ENCODE measurements around the gene DBT.
"Not testable (repeated sequence)": the region's sequence is repeated elsewhere in the genome, so short reads cannot be mapped to it uniquely, and the experiment has no call there.

Gene DBT

DNA sequence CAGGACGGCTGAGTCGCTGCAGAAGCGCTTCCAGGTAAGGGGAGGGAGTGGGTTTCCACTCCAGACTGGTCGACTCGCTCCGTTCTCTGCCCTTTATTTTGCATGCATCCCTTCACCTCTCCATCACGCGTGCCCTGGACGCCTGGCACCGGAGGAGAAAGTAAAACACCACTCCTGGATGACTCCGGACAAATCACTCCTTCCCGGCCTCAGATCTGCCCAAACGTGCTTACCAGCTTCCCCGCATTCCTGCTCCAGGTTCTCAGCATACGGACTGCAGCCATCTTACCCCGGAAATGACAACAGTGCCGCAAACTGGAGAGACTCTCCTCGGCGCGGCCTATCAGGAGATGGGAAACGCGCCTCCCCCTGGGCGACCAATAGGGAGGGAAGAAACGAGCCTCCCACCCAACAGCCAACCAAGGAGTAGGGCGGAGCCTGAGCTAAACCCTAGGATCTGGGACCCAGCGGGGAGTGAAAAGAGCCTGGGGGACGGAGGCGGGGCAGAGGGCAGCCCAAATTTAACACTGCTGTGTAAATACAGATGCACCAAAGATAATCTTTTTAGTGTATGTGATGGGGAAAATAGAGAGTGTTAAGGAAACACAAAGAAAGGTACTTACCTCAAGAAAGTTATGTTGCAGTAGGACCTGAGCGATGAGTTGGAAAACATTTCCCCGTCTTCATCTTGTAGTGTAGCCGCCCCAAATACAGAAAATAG is at the start of gene DBT:
Gene DBT, minus strand, starts transcription at position 298 of the 721 bp plus-strand sequence. Its CDS starts 14 bp downstream, at position 284.
- DNase-seq: peak; percentile 97

- no peak for DNase-seq
These were observed 48.9 kb upstream of the DBT start for GRCh38 chr1:100298512-100298911.

- DNase-seq: not testable (repeated sequence)
These were observed 47.4 kb upstream of the DBT start for GRCh38 chr1:100296997-100297396.

DNA sequence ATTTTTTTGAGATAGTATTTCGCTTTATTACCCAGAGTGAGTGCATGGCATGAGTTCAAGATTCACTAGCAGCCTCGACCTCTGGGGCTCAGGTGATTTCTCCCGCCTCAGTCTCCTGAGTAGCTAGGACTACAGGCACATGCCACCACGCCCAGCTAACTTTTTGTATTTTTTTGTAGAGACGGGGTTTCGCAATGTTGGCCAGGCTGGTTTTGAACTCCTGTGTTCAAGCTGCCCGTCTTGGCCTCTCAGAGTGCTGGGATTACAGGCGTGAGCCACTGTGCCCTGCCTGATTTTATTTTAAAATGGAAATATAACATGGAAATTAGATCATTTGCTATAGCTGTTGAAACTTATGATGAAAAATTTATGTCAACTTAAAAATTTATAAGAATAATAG is 46.5 kb upstream of the DBT start:
- no peak for DNase-seq

- DNase-seq: no peak
These were observed 43.1 kb upstream of the DBT start for GRCh38 chr1:100292711-100293110.

- no peak for DNase-seq
These were observed 40.7 kb upstream of the DBT start for GRCh38 chr1:100290291-100290690.

DNA sequence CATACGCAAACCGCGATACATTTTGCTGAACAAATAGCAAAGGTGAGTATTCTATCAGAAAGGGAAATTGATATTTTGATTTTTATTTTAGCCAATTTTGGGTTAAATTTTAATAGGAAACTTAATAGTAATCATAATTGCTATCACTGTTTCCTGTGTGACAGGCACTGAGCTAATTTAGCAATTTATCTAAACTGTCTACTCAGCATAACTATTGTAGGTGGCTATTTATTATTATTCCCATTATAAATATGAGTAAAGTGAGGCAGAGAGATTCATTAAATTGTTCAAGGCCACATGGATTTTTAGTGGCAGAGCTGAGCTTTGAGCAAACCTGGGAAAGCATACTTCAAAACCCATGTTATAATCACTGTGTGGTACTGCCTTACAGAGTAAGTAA is 37.5 kb upstream of the DBT start:
- no peak for DNase-seq

DNA sequence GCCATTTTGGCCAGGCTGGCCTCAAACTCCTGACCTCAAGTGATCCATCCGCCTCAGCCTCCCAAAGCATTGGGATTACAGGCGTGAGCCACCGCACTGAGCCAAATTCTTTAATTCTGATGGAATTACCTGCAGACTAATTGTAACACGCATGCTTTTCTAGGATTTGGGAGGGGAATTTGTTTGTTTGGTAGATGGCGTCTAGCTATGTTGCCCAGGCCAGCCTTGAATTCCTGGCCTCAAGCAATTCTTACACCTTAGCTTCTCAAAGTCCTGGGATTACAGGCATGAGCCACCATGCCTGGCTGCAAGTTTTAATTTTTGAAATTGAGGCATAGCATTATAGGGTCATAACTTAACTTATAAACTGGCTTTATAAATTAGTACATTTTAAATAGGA is 35.0 kb upstream of the DBT start:
- DNase-seq: no peak

DNA sequence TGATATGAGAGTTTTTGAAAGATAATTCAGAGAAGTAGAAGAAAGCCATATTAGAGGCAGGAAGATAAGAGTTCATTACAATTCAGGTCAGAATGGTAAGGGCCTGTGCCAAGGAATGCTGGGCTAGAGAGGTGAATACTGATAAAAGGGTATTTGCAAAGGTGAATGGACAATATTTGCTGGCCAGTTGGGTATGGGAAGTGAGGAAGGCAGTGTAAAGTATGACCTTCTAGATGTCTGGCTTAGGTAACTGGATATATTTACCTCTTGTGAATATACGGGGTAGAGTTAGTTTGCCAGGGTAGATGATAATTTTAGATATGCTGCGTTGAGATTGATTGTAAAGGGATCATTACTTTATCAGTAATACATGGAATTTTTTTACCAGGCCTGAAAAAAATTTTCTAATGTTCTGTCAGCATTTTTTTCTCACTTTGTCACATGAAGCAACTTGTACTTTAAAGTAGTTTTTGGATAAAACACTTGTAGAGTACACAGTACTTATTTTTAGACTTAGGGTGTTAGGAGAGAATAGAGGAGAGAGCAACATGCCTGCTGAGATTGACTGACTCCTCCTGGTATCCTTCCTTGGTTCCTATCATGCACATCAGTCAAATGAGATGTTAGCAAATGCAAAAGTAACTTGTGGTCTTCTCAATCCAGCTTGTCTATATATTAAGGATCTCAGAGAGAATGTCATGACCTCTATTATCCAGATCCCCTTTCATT is 30.5 kb upstream of the DBT start:
- DNase-seq: no peak

DNA sequence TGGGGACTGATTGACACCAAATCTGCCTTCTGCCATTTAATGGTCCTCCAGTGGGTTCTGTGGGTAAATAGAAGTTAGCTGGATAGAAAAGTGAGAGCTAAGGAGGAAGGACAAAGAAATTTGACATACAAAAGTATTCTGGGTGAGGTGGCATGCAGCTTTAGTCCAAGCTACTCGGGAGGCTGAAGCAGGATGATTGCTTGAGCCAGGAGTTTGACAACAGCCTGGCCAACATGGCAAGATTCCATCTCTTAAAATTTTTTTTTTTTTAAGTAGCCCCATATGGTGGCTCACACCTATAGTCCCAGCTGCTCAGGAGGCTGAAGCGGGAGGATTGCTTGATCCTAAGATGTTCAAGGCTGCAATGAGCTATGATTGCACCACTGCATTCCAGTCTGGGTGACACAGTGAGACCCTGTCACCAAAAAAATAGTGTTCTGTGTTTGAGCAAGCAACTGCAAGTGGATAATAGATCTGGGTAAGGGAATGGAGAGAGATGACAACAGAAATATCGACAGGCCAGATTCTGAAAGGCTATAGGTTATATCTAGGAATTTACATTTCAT is 29.8 kb upstream of the DBT start:
- DNase-seq: no peak

GRCh38 chr1:100277866-100278265 is 28.2 kb upstream of the DBT start:
- no peak for DNase-seq

GRCh38 chr1:100268202-100268601 is 18.6 kb upstream of the DBT start:
- DNase-seq: no peak

DNA sequence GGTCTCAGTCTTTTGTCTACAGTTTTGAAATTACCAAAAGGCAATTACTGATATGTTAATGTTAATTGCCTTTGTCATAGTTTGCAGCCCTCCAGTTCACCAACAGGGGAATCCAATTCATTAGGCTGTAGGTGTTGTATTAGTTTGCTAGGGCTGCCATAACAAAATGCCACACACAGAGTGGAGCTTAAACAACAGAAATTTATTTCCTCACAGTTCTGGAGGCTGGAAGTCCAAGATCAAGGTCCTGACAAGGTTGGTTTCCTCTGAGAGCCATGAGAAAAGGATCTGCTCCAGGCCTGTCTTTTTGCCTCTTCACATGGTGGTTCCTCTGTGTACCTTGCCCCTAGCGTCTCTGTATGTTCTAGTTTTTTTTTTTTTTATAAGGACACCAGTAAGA is 17.6 kb upstream of the DBT start:
- no peak for DNase-seq

- no peak for DNase-seq
These were observed 17.1 kb upstream of the DBT start for GRCh38 chr1:100266741-100267140.

- peak; percentile 98 for DNase-seq
These were observed 16.5 kb upstream of the DBT start, which contains the start of gene RTCA for GRCh38 chr1:100265931-100266740. RTCA (plus strand) TSS chr1:100266216; CDS start chr1:100266376, 160 bp downstream.

- DNase-seq: no peak
These were observed 15.9 kb upstream of the DBT start for GRCh38 chr1:100265562-100265930.

GRCh38 chr1:100264081-100264480 is 14.4 kb upstream of the DBT start:
- not testable (repeated sequence) for DNase-seq

GRCh38 chr1:100261686-100262085 is 12.1 kb upstream of the DBT start:
- no peak for DNase-seq

- DNase-seq: not testable (repeated sequence)
These were observed 8.8 kb upstream of the DBT start for GRCh38 chr1:100258427-100258826.

- DNase-seq: not testable (repeated sequence)
These were observed 6.6 kb upstream of the DBT start for GRCh38 chr1:100256273-100256672.

GRCh38 chr1:100253552-100253951 is 3.9 kb upstream of the DBT start:
- no peak for DNase-seq

- no peak for DNase-seq
These were observed 3.3 kb upstream of the DBT start for GRCh38 chr1:100252901-100253300.

DNA sequence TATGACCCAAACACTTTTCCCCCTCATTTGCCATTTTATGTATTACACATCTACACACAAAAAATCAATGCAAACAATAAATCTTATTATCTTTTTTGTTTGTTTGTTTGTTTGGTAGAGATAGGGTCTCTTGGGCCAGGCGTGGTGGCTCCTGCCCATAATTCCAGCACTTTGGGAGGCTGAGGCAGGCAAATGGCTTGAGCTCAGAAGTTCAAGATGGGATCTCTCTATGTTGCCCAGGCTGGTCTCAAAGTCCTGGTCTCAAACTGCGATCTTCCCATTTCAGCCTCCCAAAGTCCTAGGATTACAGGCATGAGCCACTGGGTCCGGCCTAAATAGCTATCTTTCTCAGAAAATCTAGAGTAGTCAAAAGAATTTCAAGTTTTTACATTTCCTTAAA is 1.2 kb upstream of the DBT start:
- no peak for DNase-seq

Measured in activated effector memory CD4-positive, alpha-beta T cell treated with anti-CD3 and anti-CD28 coated beads, Interleukin-2, amount 50 U/mL, for 16 hours (primary cell).